Breast epithelium (tissue), 4 donors: Measurements from ENCODE around the gene B4GALT6. TPM values are rescaled to one million over a fixed set of nuclear protein-coding genes. Genes with fewer than 3 reads are reported as not detected.

Experiments
- DNase-seq, 2 donors: peaks; one replicate each; pipeline ENCODE4 v3.0.0-alpha.2; 2019; ENCODE audit warnings: low spot score in 2 of 2
- H3K27ac ChIP-seq, 2 donors: fragments of 200-600 bp; sonication (generic) in 1 of 2; one replicate each; pipeline ENCODE4 v1.5.1; 2016 to 2019; ENCODE audit warnings: mild to moderate bottlenecking in 1 of 2
- H3K27me3 ChIP-seq, 2 donors: fragments of 200-600 bp; sonication (generic) in 1 of 2; one replicate each; pipeline versions ENCODE4 v1.5.1 to v1.6.0; 2017 to 2019; ENCODE audit warnings: control low read depth in 1 of 2, mild to moderate bottlenecking in 1 of 2
- H3K36me3 ChIP-seq: fragments of 200-600 bp; one replicate; pipeline ENCODE4 v1.5.1; 2019
- H3K4me1 ChIP-seq, 2 donors: fragments of 200-600 bp; sonication (generic); one replicate each; pipeline ENCODE4 v1.5.1; 2016 to 2019; ENCODE audit warnings: control low read depth in 1 of 2
- H3K4me3 ChIP-seq, 3 donors: fragments of 200-600 bp; sonication (generic); 1 replicate in 2 of 3; 2 replicates in 1 of 3; pipeline ENCODE4 v1.5.1; 2016 to 2019; ENCODE audit warnings: mild to moderate bottlenecking in 3 of 3, moderate library complexity in 2 of 3
- H3K9me3 ChIP-seq, 2 donors: fragments of 200-600 bp; sonication (generic) in 1 of 2; one replicate each; pipeline ENCODE4 v1.5.1; 2016 to 2019; ENCODE audit warnings: control low read depth in 1 of 2
- POLR2A ChIP-seq: fragments of 450-650 bp; IDR thresholded peaks from one replicate; pipeline ENCODE4 v1.6.1; 2016; ENCODE audit warnings: antibody characterized with exemption, mild to moderate bottlenecking, moderate library complexity
- POLR2AphosphoS5 ChIP-seq, 3 donors: sonication (generic); formaldehyde crosslinking; IDR thresholded peaks; one replicate each; pipeline ENCODE4 v1.6.1; 2017; ENCODE audit warnings: antibody characterized with exemption in 3 of 3
- intact Hi-C: fragments of 100-400 bp; cut with DNase I; formaldehyde crosslinking; loops from one replicate; pipeline ENCODE4 v1.15.1; 2023; ENCODE audit warnings: low total_unique reads
- total RNA-seq, 3 donors: library from RNA; depleted of rRNA; stranded (reverse); fragments of >200 nt; gene quantifications; one replicate each; pipeline ENCODE4 v1.1.0, GENCODE V29; 2016
- TF ChIP-seq, protein P1 (sequence below), 3 donors: fragments of 450-650 bp; IDR thresholded peaks; one replicate each; pipeline ENCODE4 v1.5.1; 2016 to 2017; ENCODE audit warnings: antibody characterized with exemption in 3 of 3, mild to moderate bottlenecking in 3 of 3, moderate library complexity in 3 of 3

Gene B4GALT6
- total RNA-seq, 3 donors from 2014 or later: 2.9 to 3.8 (median 3.0) TPM

DNA sequence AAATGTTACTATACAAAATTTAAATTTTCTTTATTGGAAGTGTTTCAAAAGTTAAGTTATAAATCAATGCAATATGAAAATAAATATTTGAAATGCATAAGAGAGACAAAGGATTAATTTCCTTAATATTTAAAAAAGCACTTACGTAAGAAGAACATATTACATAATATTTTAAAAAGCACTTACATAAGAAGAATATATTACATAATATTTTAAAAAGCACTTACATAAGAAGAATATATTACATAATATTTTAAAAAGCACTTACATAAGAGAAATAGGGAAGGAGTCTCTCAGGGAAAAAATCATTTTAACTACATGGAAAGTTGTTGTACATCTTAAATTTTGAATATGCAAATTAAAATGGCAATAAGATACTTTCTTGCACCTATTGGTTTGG lies 17.4 kb upstream of the B4GALT6 start:
- H3K4me3 ChIP-seq: no peak overlapping the region
- H3K27me3 ChIP-seq: no peaks in the 10 kb centered on the region
- no peaks in the 10 kb centered on the region for H3K4me1 ChIP-seq
- TF ChIP-seq, protein P1, sequence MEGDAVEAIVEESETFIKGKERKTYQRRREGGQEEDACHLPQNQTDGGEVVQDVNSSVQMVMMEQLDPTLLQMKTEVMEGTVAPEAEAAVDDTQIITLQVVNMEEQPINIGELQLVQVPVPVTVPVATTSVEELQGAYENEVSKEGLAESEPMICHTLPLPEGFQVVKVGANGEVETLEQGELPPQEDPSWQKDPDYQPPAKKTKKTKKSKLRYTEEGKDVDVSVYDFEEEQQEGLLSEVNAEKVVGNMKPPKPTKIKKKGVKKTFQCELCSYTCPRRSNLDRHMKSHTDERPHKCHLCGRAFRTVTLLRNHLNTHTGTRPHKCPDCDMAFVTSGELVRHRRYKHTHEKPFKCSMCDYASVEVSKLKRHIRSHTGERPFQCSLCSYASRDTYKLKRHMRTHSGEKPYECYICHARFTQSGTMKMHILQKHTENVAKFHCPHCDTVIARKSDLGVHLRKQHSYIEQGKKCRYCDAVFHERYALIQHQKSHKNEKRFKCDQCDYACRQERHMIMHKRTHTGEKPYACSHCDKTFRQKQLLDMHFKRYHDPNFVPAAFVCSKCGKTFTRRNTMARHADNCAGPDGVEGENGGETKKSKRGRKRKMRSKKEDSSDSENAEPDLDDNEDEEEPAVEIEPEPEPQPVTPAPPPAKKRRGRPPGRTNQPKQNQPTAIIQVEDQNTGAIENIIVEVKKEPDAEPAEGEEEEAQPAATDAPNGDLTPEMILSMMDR (IDR thresholded peaks at IDR 0.05): no peak
- no peak for TF ChIP-seq POLR2AphosphoS5 (IDR thresholded peaks at IDR 0.05)
- no peak for TF ChIP-seq POLR2A
- DNase-seq: no peak
- intact Hi-C loops: no loop called here
- no peak overlapping the region for H3K27ac ChIP-seq
- peaks cover 0 to 13% of the 10 kb centered on the region in 2 donors for H3K9me3 ChIP-seq
- H3K36me3 ChIP-seq: no peaks in the 10 kb centered on the region

- no peak overlapping the region for H3K27ac ChIP-seq
- peaks cover 0 to 13% of the 10 kb centered on the region in 2 donors for H3K9me3 ChIP-seq
- H3K36me3 ChIP-seq: no peaks in the 10 kb centered on the region
- no peak overlapping the region for H3K4me3 ChIP-seq
- TF ChIP-seq POLR2A: no peak
- TF ChIP-seq, protein P1 (IDR thresholded peaks at IDR 0.05): no peak
- no peak for TF ChIP-seq POLR2AphosphoS5 (IDR thresholded peaks at IDR 0.05)
- no peaks in the 10 kb centered on the region for H3K4me1 ChIP-seq
- intact Hi-C loops: no loop called here
- no peak for DNase-seq
- H3K27me3 ChIP-seq: no peaks in the 10 kb centered on the region
Observed at GRCh38 chr18:31700990-31701389, 16.6 kb upstream of the B4GALT6 start.

DNA sequence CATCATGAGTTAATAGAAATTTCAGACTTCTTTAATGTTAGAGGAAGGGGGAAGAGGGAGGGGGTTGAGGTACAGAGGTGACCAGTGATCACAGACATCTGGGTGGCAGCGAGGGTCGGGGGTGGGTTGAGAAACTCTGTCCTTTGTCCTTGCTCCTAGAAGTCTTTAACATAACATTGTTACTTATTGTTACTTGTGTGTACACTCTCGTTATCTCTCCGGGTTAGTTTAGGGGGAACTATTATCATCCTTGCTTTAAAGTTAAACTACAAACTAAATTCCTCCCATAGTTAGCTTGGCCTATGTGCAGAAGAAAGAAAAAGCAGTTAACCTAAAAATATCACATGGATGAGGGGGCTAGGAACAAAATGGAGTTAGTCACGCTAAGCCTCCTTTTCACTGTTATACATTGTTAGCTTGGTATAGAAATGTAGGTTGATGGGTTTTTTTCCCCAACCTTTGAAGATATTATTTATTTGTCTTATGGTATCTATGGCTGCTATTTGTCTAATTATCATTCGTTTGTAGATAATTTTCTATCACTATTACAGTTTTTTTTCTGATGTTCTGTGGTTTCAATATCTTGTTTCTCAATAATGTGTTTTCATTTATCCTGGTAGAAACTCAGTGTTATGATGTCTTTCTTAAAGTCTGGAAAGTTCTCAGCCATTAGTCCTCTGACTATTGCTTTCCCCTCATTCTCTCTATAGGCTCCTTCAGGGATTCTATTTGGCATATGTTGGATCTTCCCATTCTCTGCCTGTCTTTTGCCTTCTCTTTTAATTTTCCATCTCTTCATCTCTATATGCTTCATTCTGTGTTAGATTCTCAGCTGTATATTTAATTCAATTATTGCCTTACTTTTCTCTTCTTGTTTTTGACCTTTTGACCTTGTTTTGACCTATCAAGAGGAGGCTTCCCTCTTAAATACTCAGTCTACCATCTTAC lies 13.2 kb upstream of the B4GALT6 start:
- DNase-seq: no peak
- TF ChIP-seq POLR2AphosphoS5 (IDR thresholded peaks at IDR 0.05) (no peak), POLR2A (no peak)
- Histone ChIP-seq H3K4me1 (no peaks in the 10 kb centered on the region), H3K36me3 (no peaks in the 10 kb centered on the region), H3K9me3 (peaks cover 0 to 13% of the 10 kb centered on the region in 2 donors), H3K27ac (no peak overlapping the region), H3K4me3 (no peak overlapping the region), H3K27me3 (no peaks in the 10 kb centered on the region)
- intact Hi-C loops: no loop called here

GRCh38 chr18:31695989-31696388 lies 11.6 kb upstream of the B4GALT6 start:
- no peaks in the 10 kb centered on the region for H3K36me3 ChIP-seq
- no peak for DNase-seq
- H3K9me3 ChIP-seq: peaks cover 0 to 13% of the 10 kb centered on the region in 2 donors
- no peaks in the 10 kb centered on the region for H3K27me3 ChIP-seq
- no peak overlapping the region for H3K27ac ChIP-seq
- intact Hi-C loops: no loop called here
- no peaks in the 10 kb centered on the region for H3K4me1 ChIP-seq
- TF ChIP-seq POLR2A: no peak
- no peak for TF ChIP-seq POLR2AphosphoS5 (IDR thresholded peaks at IDR 0.05)
- TF ChIP-seq, protein P1 (IDR thresholded peaks at IDR 0.05): no peak
- no peak overlapping the region for H3K4me3 ChIP-seq

DNA sequence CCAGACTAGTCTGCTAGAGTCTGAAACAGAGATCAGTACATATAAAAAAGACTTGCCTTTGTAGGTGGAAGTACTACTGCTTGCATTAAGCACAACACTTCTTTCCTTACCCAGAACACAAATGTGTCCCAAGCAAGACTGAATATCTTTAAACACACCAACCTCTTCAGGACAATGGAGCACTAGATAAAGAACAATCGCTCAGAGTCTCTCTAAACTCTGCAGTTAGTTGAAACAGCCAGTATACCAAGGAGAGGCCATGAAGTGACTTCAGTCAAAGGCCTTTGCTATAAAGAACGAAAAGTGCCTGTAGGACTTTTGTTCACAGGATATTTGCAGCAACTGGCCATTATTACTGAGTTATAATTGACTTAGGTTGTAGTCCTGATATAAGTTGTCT lies 9.9 kb upstream of the B4GALT6 start:
- H3K4me1 ChIP-seq: no peaks in the 10 kb centered on the region
- H3K27ac ChIP-seq: no peak overlapping the region
- no peaks in the 10 kb centered on the region for H3K27me3 ChIP-seq
- peaks cover 0 to 13% of the 10 kb centered on the region in 2 donors for H3K9me3 ChIP-seq
- intact Hi-C loops: no loop called here
- no peak overlapping the region for H3K4me3 ChIP-seq
- no peak for DNase-seq
- TF ChIP-seq, protein P1 (IDR thresholded peaks at IDR 0.05): no peak
- no peak for TF ChIP-seq POLR2A
- no peak for TF ChIP-seq POLR2AphosphoS5 (IDR thresholded peaks at IDR 0.05)
- H3K36me3 ChIP-seq: no peaks in the 10 kb centered on the region
